ENCODE measurements around the gene CES1.
"Not testable (repeated sequence)": the region's sequence is repeated elsewhere in the genome, so short reads cannot be mapped to it uniquely, and the experiment has no call there.

Gene CES1

DNA sequence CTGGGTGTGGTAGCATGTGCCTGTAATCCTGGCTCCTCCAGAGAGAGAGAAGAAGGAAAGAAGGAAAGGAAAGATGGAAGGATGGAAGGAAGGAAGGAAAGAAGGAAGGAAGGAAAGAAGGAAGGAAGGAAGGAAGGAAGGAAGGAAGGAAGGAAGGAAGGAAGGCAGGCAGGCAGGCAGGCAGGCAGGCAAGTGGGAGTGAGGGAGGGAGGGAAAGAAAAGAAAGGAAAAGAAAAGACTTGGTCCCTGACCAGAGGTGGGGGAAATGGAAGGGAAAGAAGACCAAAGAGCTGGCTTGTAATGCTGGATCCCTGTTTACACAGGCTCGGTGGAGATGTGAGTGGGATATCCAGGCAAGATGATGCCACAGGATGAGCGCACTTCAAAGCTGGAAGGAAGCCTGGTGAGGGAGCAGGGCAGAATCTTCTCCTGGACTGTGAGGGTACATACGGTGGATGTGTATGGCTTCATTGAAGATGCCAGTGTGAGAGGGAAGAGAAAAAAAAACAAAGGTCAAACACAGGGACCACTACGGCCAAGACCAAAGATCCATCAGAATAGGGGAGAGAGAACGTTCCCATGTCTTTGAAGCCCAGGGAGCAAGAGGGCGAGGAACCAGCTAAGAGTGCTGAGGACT is 2.1 kb downstream of the CES1 start:
- no peak for DNase-seq (ENCODE audit: low read depth in 2 of 2)

DNA sequence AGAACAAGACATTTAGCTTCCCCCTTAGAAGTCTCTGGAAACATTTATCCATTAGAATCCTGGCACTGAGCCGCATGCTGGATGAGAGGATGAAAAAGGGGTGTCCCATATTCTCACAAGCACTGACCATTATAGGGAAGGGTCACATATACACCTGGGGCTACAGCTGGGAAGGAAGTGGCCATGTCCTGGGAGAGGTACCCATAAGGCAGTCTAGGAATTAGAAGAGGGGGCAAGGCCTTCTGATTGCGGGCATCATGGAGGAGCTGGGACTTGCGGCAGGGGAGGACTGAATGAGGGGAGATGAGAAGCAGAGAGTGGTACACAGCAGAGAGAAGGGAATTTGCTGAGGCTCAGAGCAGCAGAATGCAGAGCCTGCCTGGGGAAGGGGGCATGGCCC is 3.7 kb downstream of the CES1 start:
- DNase-seq (ENCODE audit: low read depth in 2 of 2) = not testable (repeated sequence)

DNA sequence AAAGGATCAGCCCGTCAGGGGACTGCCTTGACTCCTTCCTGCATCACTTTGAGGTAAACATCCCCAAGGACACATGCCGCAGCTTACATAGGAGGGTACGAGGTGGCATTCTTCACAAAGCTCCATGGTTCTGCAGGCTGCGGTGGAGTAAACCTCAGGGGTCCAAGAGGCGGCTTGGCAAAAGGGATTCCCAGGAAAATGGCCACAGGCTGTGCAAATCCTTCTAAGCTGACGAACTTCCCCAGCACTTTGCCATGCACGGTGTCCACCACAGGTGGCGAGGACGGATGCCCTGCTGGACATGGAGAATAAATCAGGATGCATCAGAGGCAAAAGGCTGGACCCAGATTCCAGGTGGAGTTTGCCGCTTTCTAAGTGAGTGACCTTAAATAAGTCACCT is 4.2 kb downstream of the CES1 start:
- DNase-seq (ENCODE audit: low read depth in 2 of 2) = no peak

DNA sequence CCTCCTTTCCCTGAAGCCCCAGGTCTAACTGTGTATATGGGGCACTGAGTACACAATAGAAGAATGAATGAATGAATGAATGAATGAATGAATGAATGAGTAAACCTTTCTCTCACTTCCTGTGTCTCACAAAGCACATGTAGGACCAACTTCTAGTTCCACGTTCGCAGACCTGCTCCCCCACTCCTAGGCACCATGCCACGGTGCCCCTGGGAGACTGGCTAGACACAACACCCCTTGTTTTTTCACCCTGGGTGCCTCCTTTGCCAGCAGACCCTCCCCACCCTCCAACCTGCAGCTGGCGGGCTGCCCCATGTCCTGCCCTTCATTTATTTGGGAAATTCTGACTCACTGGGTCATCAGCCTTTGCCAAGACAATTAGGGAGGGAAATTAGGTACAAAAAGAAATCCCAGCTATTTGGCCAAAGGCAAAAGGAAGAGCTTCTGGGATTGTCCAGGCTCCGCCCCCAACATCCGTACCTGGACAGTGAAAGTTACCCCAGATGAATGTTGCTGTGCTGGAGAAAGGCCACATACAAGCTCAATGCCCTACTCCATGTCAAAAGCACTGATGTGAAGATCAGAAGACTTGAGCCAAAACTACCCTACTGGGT is 7.7 kb downstream of the CES1 start:
- DNase-seq (ENCODE audit: low read depth in 2 of 2) = no peak

DNA sequence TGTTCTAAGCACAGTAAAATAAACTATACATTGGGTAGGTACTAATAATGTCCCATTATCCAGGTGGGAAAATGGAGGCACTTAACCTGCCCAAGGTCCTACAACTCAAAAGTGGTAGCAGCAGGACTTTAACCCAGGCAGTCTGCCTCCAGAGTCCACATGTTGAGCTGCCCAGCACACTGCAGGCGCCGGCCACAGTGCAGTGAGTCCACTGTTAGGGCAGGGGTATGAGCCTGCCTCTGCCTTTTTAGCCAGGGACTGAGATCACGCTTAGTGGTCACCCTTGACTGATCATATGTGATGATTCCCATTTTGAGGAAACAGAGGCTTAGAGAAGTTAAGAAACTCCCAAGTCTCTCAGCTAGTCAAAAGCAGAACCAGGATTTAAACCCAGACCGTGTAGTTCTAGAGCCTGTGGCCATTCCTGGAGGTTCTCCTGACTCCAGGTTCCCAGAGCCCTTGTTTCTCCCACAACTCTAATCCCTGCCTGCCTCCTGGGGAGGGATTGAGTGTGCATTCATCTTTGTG is 8.4 kb downstream of the CES1 start:
- no peak for DNase-seq (ENCODE audit: low read depth in 2 of 2)

DNA sequence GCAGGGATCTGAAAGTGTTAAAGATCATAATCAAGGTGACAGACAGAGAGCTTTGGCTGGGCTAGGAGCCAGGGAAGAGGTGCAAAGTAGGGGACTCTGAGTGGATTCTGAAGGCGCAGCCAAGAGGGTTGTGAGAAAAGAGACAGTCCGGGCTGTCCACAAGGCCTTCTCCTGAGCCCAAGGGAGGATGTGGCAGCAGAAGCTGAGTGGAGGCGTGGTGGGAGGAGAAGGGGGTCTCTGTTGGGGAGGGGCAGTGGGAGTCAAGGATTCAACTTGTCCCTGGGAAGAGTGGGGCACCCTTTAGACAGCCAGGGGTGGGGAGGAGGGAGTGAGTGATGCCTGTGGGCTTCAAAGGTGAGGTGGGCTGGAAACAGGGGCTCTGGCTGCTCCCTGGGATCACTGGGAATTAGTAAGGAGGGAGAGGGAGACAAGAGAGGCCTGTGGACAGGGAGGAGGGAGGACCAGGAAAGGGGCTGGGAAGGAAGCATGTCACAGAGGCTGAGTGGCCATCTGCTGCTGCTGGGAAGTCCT is 10.6 kb downstream of the CES1 start:
- no peak for DNase-seq (ENCODE audit: low read depth in 2 of 2)

DNA sequence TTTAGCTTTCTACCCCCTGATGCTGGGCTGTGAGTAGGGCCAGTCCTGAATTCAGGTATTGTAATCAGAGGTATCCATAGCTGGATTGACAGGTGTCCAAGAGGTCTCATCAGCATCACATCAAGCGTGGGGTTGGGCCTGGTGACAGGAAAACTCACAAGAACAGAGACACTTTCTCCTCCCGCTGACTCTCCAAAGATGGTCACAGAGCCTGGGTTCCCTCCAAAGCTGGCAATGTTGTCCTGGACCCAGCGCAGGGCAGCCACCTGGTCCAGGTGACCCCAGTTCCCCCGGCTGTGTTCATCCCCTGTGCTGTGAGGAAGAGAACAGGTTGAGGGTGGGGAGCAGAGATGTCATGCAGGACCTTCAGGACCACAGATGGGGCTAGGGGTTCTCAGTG is 11.7 kb downstream of the CES1 start:
- no peak for DNase-seq (ENCODE audit: low read depth in 2 of 2)

DNA sequence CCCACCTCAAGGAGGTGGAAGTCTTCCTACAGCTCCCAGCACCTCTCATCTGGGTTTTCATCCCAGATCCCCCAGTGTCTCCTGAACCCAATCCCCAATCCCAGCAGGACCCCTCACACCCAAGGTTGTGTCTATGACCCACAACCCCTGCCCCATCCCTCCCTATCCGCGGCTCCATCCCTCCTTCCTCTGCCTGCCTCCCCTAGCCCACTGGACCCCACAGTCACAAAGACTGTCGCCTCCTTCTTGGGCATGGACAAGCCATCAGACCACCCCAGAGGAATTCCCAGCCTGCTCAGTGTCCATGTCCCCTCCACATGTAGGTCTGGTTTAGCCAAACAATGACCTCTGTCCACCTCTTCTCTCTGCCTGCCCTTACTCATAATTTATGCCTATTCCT is 12.3 kb downstream of the CES1 start:
- no peak for DNase-seq (ENCODE audit: low read depth in 2 of 2)

DNA sequence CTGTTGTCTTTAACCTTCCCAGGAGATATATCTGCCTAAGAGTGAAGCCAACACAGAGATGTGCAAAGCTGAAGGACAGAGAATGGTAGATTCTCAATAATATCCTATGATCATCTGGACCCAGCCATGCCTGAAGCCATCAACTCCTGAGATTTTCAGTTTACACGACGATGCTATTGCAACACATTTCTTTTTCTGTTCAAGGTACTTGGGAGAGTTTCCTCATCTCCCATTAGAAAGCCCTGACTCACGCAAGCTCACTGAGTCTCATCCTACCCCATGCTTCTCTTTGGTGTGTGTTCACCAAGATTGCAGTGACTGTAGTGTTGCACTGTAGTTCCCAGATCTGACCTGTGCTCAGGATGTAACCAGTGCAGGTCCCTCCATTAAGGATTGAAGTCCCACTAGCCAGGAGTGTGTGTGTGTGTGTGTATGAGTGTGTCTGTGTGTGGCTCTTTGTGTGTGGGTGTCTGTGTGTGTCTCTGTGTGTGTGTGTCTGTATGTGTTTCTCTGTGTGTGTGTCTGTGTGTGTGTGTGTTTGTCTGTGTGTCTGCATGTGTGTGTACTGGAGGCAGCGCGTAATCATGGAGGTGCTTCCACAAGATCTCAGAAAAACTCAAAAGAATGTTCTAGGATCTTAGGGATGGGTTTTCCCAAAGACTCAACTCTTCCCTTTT is 15.5 kb downstream of the CES1 start:
- DNase-seq (ENCODE audit: low read depth in 2 of 2) = no peak

DNA sequence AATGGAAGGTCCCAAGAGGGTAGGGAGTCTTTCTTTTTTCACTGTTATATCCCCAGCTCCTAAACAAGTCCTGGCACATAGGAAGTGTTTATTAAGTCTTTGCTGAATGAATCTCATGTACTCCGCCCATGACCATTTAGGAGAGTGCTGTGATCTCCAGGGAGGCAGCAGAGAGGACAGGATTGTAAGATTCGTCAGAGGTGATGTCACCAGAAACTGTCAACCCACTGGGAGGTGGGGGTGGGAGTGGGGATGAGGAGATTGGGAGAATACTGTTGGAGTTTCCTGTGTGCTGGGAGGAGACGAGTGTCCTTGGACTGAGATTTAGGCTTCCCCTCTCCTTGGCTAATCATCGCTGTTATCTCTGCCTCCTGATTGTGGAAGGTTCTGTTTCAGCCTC is 16.7 kb downstream of the CES1 start:
- DNase-seq (ENCODE audit: low read depth in 2 of 2) = not testable (repeated sequence)

DNA sequence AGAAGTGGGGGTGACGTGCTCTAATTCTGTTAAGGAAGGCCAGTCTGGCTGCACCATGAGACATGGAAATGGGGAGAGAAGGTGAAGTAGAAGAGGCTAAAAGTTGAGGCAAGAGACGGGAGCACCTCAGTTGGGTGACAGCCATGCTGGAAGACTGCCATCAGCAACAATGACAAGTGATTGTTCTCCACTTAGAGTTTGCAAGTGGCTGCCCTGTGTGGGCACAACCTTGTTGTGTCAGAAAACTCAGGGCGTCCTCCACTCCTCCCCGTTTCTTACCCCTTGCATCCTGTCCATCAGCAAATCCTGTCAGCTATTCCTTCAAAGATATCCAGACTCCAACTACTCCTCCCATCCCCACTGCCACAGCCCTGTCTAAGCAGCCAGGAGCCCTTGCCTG is 17.6 kb downstream of the CES1 start:
- no peak for DNase-seq (ENCODE audit: low read depth in 2 of 2)

DNA sequence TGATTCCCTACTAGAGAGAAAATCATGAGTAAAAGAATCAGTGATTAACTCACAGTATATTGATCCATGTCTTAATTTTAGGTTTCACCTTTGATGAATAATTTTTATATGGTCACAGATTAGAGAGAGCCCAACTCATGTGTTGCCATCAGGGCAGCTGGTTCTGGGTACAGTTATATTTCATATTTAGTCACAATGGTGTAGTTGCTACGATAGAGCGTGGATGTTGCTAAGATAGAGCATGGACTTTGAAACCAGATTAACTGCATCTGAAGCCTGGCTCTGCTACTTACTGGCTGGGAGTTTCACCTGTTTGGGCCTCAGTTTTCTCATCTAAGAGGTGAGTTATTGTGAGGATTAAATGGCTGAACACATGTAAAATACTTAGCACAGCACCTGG is 18.7 kb downstream of the CES1 start:
- DNase-seq (ENCODE audit: low read depth in 2 of 2) = not testable (repeated sequence)

DNA sequence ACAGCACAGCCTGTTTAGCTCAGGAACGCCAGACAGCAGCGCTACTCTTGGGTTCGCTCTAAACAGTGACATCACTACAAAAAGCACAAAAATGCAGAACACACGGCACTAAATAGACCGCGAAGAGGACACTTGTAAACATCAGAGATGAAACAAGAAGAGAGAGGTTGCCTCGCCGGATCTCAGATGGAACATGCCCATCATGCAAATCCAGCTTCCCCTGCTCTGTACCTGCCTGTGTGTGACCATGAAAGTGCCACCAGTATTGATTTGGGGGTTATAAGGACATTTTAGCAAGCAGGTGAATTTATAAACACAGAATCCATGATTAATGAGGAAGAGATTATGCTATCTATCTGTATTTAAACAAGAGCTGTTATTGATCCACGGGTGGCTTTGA is 19.2 kb downstream of the CES1 start:
- not testable (repeated sequence) for DNase-seq (ENCODE audit: low read depth in 2 of 2)

DNA sequence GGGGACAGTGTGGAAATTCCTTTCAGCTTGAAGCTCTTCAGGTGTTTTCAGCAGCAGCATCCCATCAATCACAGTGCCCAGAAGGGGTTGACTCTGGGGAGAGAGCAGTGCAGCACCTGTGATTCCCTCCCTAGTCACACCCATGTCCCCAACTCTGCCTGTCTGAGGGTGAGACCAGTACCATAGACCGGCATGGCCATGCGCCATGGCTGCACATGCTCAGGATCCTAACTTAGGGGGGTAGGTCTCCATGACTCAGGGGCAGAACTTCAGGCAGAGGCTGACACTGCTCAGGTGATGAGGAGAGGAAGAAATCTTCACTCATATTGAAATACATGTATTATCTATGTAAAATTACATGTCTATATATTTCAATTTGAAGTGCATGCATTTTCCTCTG is 19.9 kb downstream of the CES1 start:
- no peak for DNase-seq (ENCODE audit: low read depth in 2 of 2)

DNA sequence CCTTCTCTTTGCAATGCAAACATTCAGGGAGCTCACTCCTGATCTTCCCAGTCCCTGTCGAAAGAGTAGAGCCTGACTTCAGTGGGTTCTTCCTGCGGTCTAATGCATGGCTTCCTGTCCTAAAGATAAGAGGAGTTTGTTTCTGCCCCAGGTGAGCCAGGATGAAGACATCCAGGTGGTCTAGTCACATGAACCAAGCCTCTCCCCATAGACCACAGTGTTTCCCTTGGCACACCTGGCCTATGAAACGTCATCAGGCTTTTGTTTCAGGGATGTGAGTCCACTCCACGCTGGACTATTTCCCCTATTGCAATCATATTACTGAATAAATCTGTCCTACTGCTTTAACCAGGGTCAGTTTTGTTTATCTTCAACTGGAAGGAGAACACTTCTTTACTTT is 21.1 kb downstream of the CES1 start:
- no peak for DNase-seq (ENCODE audit: low read depth in 2 of 2)

DNA sequence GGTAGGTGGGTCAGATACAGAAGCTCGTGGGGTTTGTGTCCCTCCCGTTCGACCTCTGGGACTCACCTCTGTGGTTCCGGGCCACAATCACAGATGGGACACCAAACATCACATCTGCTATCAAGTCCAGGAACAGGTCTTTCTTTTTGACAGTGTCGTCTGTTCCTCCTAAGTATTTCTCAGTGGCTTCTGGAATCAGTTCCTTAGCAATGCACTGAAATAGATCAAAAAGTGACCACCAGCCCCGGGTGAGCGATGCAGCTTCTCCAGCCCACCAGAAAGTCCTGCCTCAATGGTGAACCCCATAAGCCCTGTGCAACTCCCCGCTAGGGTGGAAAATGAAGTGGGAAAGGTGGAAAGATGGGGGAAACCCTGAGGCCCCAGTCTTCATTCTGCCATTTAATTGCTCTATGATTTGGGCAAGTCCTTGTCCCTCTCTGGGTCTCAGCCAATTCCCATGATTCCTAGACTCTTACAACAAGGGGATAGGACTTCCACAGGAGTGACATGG is 22.4 kb downstream of the CES1 start:
- no peak for DNase-seq (ENCODE audit: low read depth in 2 of 2)

DNA sequence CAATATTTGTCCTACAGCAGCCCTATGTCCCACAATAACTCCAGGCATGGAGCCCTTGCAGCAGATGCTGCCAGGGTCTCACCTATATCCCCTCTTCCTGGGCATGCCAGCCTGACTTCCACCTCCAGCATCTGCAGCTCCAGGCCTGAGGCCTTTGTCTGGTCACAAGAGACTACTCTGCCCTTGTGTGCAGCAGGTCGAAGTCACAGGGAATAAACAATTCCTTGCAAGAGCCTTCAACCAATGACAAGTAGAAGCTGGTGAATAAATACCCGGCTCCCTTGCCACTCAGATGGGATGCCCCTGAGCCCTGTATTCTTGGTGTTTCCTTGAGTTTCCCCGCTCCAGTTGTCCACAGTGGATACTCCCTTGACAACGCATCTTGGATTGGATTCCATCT is 23.0 kb downstream of the CES1 start:
- no peak for DNase-seq (ENCODE audit: low read depth in 2 of 2)

DNA sequence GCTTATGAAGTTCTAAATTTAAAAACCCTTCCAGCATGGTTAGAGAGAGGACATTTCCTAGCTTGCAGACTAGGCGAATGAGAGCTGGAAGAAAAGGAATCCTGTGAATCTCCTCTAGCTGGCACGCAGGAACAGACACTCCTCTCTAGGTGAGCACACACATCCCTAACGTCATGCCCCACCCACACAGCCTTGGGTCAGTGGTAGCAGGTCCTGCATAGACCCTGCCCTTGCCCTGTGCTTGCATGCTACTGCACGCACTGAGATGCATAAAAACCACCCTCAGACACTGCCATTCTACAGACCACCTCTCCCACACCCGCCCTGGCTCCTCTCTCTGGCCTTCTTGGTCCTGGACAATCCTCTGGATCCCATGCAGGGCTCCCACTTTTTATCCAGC is 23.5 kb downstream of the CES1 start:
- no peak for DNase-seq (ENCODE audit: low read depth in 2 of 2)

DNA sequence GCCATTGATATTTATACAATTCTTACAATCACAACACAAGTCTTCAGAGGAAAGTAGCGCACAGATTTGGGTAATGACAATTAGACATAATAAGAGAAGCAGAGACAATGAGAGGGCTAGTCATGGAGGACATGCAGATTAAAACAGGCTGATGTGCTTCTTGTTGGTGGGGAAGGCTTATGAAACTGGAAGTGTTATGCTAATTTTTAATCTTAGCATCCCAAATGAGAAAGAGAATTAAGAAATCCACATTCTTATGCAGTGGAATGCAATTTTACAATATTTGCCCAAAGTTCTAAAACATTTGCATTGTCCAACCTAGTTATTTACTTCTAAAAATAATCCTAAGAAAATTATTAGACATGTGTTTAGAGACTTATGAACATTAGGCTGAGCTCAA is 24.6 kb downstream of the CES1 start:
- not testable (repeated sequence) for DNase-seq (ENCODE audit: low read depth in 2 of 2)

DNA sequence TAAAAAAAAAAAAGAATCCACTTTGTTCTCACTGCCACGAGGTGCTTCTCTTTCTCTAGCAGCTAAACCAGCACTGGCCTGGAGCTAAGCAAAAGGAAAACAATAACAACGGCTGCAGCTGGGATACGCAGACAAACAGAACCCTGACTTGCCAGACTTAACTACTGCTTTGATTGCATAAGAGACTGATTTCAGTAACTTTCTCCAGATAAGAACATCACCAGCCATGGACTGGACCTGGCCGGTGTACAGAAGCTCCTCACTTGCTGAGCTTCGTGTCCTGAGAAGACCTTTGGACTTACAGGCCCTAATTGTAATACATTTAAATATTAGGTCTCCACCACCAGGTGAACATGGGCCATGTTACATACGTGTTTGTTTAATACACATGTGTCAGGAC is 27.8 kb downstream of the CES1 start:
- DNase-seq (ENCODE audit: low read depth in 2 of 2) = not testable (repeated sequence)

DNA sequence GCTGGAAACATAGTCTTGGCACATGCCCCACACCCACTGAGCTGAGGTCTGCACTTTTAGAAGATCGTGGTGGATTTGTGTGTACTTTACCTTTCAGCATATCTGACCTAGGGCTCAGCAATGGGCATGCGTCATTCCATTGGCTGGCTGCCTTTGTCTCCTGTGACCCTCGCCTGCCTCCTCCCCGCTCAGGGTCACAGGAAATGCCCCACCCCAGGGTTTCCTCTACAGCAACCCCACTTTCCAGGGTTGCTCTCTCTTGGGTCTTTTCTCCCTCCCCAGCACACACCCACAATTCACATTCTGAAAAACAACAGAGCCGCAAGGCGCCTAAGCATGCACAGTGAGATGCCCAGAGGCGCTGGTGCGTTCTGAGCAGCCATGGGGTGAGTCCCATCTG is 29.2 kb downstream of the CES1 start:
- DNase-seq (ENCODE audit: low read depth in 2 of 2) = not testable (repeated sequence)

DNA sequence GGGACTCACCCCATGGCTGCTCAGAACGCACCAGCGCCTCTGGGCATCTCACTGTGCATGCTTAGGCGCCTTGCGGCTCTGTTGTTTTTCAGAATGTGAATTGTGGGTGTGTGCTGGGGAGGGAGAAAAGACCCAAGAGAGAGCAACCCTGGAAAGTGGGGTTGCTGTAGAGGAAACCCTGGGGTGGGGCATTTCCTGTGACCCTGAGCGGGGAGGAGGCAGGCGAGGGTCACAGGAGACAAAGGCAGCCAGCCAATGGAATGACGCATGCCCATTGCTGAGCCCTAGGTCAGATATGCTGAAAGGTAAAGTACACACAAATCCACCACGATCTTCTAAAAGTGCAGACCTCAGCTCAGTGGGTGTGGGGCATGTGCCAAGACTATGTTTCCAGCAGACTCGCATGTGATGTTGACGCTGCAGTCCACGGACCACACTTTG is 39.9 kb downstream of the CES1 start:
- DNase-seq (ENCODE audit: low read depth in 2 of 2) = not testable (repeated sequence)

DNA sequence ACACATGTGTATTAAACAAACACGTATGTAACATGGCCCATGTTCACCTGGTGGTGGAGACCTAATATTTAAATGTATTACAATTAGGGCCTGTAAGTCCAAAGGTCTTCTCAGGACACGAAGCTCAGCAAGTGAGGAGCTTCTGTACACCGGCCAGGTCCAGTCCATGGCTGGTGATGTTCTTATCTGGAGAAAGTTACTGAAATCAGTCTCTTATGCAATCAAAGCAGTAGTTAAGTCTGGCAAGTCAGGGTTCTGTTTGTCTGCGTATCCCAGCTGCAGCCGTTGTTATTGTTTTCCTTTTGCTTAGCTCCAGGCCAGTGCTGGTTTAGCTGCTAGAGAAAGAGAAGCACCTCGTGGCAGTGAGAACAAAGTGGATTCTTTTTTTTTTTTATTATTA is 41.4 kb downstream of the CES1 start:
- not testable (repeated sequence) for DNase-seq (ENCODE audit: low read depth in 2 of 2)

Data from stimulated activated CD8-positive, alpha-beta memory T cell treated with anti-CD3 and anti-CD28 coated beads, Interleukin-7, amount 100 ng/mL, for 1 hour (primary cell).